Esophagus muscularis mucosa (tissue), 4 donors: ENCODE measurements around the gene ADCY9.

Experiments used
- CTCF ChIP-seq, 3 experiments: fragments of 200-600 bp in 2 of 3; fragments of 450-650 bp in 1 of 3; sonication (generic) in 2 of 3; IDR thresholded peaks; one replicate each; pipeline ENCODE4 v1.5.1; 2017 to 2019; ENCODE audit warnings: antibody characterized with exemption in 3 of 3, mild to moderate bottlenecking in 2 of 3, moderate library complexity in 1 of 3
- EP300 ChIP-seq: sonication (generic); formaldehyde crosslinking; IDR thresholded peaks from one replicate; pipeline ENCODE4 v1.6.1; 2017; ENCODE audit warnings: antibody characterized with exemption
- POLR2A ChIP-seq: fragments of 450-650 bp; IDR thresholded peaks from one replicate; pipeline ENCODE4 v1.6.1; 2017; ENCODE audit warnings: antibody characterized with exemption, moderate library complexity, mild to moderate bottlenecking, low read depth
- POLR2AphosphoS5 ChIP-seq, 2 donors: sonication (generic); formaldehyde crosslinking; IDR thresholded peaks; one replicate each; pipeline ENCODE4 v1.6.1; 2017; ENCODE audit warnings: antibody characterized with exemption in 2 of 2

- TF ChIP-seq CTCF (IDR thresholded peaks at IDR 0.05) (no peak), POLR2A (no peak), EP300 (no peak), POLR2AphosphoS5 (IDR thresholded peaks at IDR 0.05) (no peak)
Observed at GRCh38 chr16:4087990-4088577, 28.2 kb downstream of the ADCY9 start.
